Mucosa of descending colon (tissue), 3 donors: ENCODE data around the gene PTPRD. TPM values are rescaled to one million over a fixed set of nuclear protein-coding genes. Genes with fewer than 3 reads are reported as not detected.

Experiments used
- ATAC-seq: fragments of 200-7000 bp; cut with Tn5 transposase; one replicate; pipeline ENCODE4 v1.9.1; 2020; ENCODE audit warnings: mild to moderate bottlenecking, moderate library complexity
- DNase-seq, 3 donors: peaks; one replicate each; pipeline ENCODE4 v3.0.0-alpha.2; 2020
- H3K36me3 ChIP-seq: fragments of 200-600 bp; one replicate; pipeline ENCODE4 v1.8.0; 2021; ENCODE audit warnings: low read depth, mild to moderate bottlenecking
- H3K4me1 ChIP-seq: fragments of 200-600 bp; one replicate; pipeline ENCODE4 v1.8.0; 2021; ENCODE audit warnings: low read depth, mild to moderate bottlenecking
- H3K4me3 ChIP-seq: fragments of 200-600 bp; one replicate; pipeline ENCODE4 v1.8.0; 2021; ENCODE audit warnings: mild to moderate bottlenecking
- H3K9me3 ChIP-seq: fragments of 200-600 bp; one replicate; pipeline ENCODE4 v1.8.0; 2021; ENCODE audit warnings: mild to moderate bottlenecking
- CTCF ChIP-seq: fragments of 200-600 bp; IDR thresholded peaks from one replicate; pipeline ENCODE4 v1.8.0; 2022; ENCODE audit warnings: antibody characterized with exemption, mild to moderate bottlenecking
- intact Hi-C, 2 donors: fragments of 100-400 bp; cut with DNase I in 1 of 2; cut with micrococcal nuclease in 1 of 2; formaldehyde crosslinking; loops; one replicate each; pipeline versions ENCODE4 v1.11.0 to v1.11.1; 2022; cut with DNase I, micrococcal nuclease
- total RNA-seq, 3 donors: library from RNA; stranded (reverse); fragmentation: NEBNext Ultra II Directional in 2 of 3; extraction: Animal tissue kit (Norgen Biotek cat#: 25700) in 2 of 3; gene quantifications; one replicate each; pipeline versions ENCODE4 v1.2.1 to v1.2.4, GENCODE V29; 2021 to 2023
- donor health status: DM: no; HTN: no; CAD: no; lungs with moderate emphysema.
- donor health status: DM: no; HTN: no; CAD: no.
- donor health status: DM: no; HTN: yes; CAD: no.

Gene PTPRD
- total RNA-seq, 3 donors from 2014 or later: 52.7 to 128 (median 113) TPM

GRCh38 chr9:8872802-8873201 lies 1740.0 kb downstream of the PTPRD start:
- ATAC-seq: no peak
- peaks cover 4% of the 10 kb centered on the region for H3K4me1 ChIP-seq
- DNase-seq: no peak
- H3K36me3 ChIP-seq: no peaks in the 10 kb centered on the region
- no peaks in the 10 kb centered on the region for H3K9me3 ChIP-seq
- intact Hi-C loops: no loop called here
- TF ChIP-seq CTCF: no peak
- no peak overlapping the region for H3K4me3 ChIP-seq

DNA sequence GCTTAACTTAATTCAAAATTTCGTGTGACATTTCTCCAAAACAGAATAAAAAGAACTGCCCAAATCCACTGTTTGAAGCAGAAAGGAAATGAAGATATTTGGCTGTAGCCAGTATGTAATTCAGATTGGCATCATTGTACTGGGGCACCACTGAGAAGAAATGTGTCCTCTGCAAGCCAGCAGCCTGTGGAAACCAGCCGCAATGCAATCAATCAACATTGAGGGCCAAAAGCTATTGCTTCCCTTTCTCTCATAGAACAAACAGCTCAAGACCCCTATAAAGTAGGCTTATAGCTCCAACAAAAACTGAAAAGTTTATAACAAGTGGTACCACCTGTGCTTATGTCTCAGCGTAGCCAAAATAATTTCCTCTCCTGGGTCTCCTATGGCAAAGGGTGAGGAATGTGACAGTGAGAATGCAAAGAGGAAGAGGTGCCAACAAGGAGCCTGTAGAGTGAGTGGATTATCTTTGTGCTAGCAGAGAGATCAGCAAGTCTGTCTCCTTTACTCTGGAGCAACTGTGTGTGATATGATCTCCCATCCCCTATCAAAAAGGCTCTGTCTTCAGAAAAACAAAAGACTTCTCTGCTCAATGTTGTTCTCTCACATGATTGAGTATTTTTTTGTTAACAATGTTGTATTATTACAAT lies 1740.9 kb downstream of the PTPRD start:
- intact Hi-C loops: no loop called here
- H3K4me3 ChIP-seq: no peak overlapping the region
- DNase-seq: no peak
- TF ChIP-seq CTCF: no peak
- no peaks in the 10 kb centered on the region for H3K36me3 ChIP-seq
- H3K4me1 ChIP-seq: peaks cover 4% of the 10 kb centered on the region
- ATAC-seq: no peak
- no peaks in the 10 kb centered on the region for H3K9me3 ChIP-seq

DNA sequence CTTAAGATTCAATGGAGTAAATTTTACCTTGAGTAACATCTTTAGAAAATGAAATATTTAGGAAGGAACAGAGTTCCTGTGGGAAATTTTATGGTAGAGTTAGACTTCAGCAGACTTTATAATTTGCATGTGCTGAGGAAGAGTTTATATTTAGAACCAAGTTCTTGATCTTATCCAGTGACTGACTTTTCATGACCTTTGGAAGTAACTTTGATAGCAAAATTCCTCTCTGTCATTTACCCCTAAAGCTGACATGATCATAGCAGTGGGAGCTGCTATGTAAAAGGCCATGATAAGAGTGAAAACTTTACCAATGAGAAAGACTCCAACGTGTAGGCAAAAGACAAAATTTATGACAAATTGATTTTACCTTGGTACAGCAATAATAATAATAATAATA lies 1741.4 kb downstream of the PTPRD start:
- DNase-seq (no peak), ATAC-seq (no peak)
- Histone ChIP-seq H3K4me1 (peaks cover 4% of the 10 kb centered on the region), H3K4me3 (no peak overlapping the region), H3K36me3 (no peaks in the 10 kb centered on the region), H3K9me3 (no peaks in the 10 kb centered on the region)
- no peak for TF ChIP-seq CTCF
- intact Hi-C loops: no loop called here

GRCh38 chr9:8869812-8870211 lies 1743.0 kb downstream of the PTPRD start:
- H3K9me3 ChIP-seq: no peaks in the 10 kb centered on the region
- peaks cover 3% of the 10 kb centered on the region for H3K36me3 ChIP-seq
- H3K4me1 ChIP-seq: peaks cover 4% of the 10 kb centered on the region
- intact Hi-C loops: no loop called here
- TF ChIP-seq CTCF: no peak
- ATAC-seq: no peak
- DNase-seq: no peak
- H3K4me3 ChIP-seq: no peak overlapping the region

- H3K36me3 ChIP-seq: peaks cover 3% of the 10 kb centered on the region
- ATAC-seq (no peak), DNase-seq (no peak)
- TF ChIP-seq CTCF: no peak
- no peak overlapping the region for H3K4me3 ChIP-seq
- no peaks in the 10 kb centered on the region for H3K9me3 ChIP-seq
- intact Hi-C loops: no loop called here
- peaks cover 4% of the 10 kb centered on the region for H3K4me1 ChIP-seq
Measured at GRCh38 chr9:8868632-8869031, 1744.2 kb downstream of the PTPRD start.

DNA sequence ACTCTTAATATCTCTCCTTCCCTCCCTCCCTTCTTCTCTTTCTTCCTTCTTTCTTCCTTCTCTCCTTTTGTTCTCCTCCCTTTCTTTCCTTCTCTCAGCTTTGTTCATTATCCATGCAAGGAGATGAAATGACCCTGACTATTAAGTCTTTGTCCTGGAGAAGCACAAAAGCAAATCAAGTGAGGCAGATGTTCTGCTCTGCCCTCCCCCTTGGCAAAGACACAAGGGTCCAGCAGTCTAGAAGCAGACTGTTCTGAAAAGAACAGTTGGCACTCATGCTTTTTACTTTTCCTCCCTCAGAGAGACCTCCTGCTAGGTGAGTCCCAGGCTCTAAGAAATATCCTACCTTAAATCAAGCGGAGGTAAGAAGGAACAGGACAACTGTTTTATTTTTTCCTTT lies 1745.7 kb downstream of the PTPRD start:
- TF ChIP-seq CTCF: no peak
- ATAC-seq: no peak
- intact Hi-C loops: no loop called here
- DNase-seq: no peak
- no peak overlapping the region for H3K4me3 ChIP-seq
- H3K4me1 ChIP-seq: peaks cover 4% of the 10 kb centered on the region
- H3K36me3 ChIP-seq: peaks cover 3% of the 10 kb centered on the region
- H3K9me3 ChIP-seq: no peaks in the 10 kb centered on the region
